Panc1 (cell line): ENCODE measurements around the gene IL13RA2. TPM values are rescaled to one million over a fixed set of nuclear protein-coding genes. Genes with fewer than 3 reads are reported as not detected.

ENCODE experiments used
- ATAC-seq: fragments of 200-7000 bp; cut with Tn5 transposase; 2 replicates; pipeline ENCODE4 v1.9.1; 2020; ENCODE audit warnings: mild to moderate bottlenecking, moderate library complexity
- BruUV-seq: library from RNA; stranded (reverse); fragments of 400-500 nt; replicated peaks from 2 replicates; lab custom pipeline; 2021; lab: Mats Ljungman, UMichigan
- CTCF ChIA-PET: fragments of 300-600 bp; sonication (Branson Sonifier 250); formaldehyde crosslinking; loops from one replicate; lab custom pipeline; 2022; ENCODE audit warnings: antibody characterized with exemption; lab: Charles Lee
- POLR2A ChIA-PET: fragments of 300-600 bp; sonication (Branson Sonifier 250); formaldehyde crosslinking; loops from one replicate; lab custom pipeline; 2022; ENCODE audit warnings: antibody characterized with exemption; lab: Charles Lee
- DNase-seq: peaks from one replicate; pipeline ENCODE4 v3.0.0-alpha.2; 2010; ENCODE audit warnings: low read depth, low spot score
- H3K27ac ChIP-seq: 2 replicates; pipeline ENCODE4 v1.5.1; 2011; ENCODE audit warnings: mild to moderate bottlenecking, low read length, inconsistent platforms
- H3K27me3 ChIP-seq: fragments of 200-500 bp; sonication (Bioruptor generic); 2 replicates; pipeline ENCODE4 v1.6.0; 2014; ENCODE audit warnings: low read length, inconsistent platforms; ENCODE audit not compliant: control insufficient read depth, insufficient read depth
- H3K36me3 ChIP-seq: fragments of 200-500 bp; sonication (Bioruptor generic); 2 replicates; pipeline ENCODE4 v1.5.1; 2014; ENCODE audit warnings: inconsistent platforms, mild to moderate bottlenecking, low read length, moderate library complexity; ENCODE audit not compliant: control insufficient read depth, insufficient read depth
- H3K4me1 ChIP-seq: 2 replicates; pipeline ENCODE4 v1.5.1; 2011; ENCODE audit warnings: inconsistent platforms, mild to moderate bottlenecking, low read length, moderate library complexity; ENCODE audit not compliant: control insufficient read depth, insufficient read depth
- H3K4me3 ChIP-seq, 2 experiments: 2 replicates each; pipeline ENCODE4 v1.5.1; 2011 to 2012; ENCODE audit warnings: low read depth in 2 of 2, low read length in 2 of 2, mild to moderate bottlenecking in 2 of 2, inconsistent platforms in 1 of 2, moderate library complexity in 1 of 2
- H3K9me3 ChIP-seq: fragments of 200-500 bp; sonication (Bioruptor generic); 2 replicates; pipeline ENCODE4 v1.5.1; 2014; ENCODE audit warnings: low read depth, mild to moderate bottlenecking, inconsistent platforms, low read length, moderate library complexity; ENCODE audit not compliant: control insufficient read depth, insufficient read depth
- POLR2AphosphoS5 ChIP-seq: IDR thresholded peaks from 2 replicates; pipeline ENCODE4 v1.6.1; 2012; ENCODE audit warnings: mild to moderate bottlenecking, low read depth, low read length, moderate library complexity
- SIN3A ChIP-seq: IDR thresholded peaks from 2 replicates; pipeline ENCODE4 v1.6.1; 2012; ENCODE audit warnings: low read depth, mild to moderate bottlenecking, low read length, moderate library complexity, borderline replicate concordance; ENCODE audit not compliant: insufficient read depth
- TCF7L2 ChIP-seq: IDR thresholded peaks from 2 replicates; pipeline ENCODE4 v1.6.1; 2011; ENCODE audit warnings: mild to moderate bottlenecking, low read depth, low read length, inconsistent platforms
- in situ Hi-C: cut with HindIII; loops from 2 replicates; pipeline ENCODE4 v1.10.0; 2016; ENCODE audit warnings: low sequenced_read_pairs, low pct_unique_long_range_greater_than_20kb
- intact Hi-C: fragments of 100-400 bp; cut with micrococcal nuclease; formaldehyde crosslinking; loops from one replicate; pipeline ENCODE4 v1.10.0; 2022; ENCODE audit not compliant: unreplicated experiment
- total RNA-seq: library from RNA; stranded (reverse); gene quantifications from one replicate; pipeline ENCODE4 v1.2.1, GENCODE V29; 2021; ENCODE audit not compliant: unreplicated experiment
- TF ChIP-seq, protein P1 (sequence below), 2 experiments: IDR thresholded peaks; 2 replicates each; pipeline ENCODE4 v1.6.1; 2011 to 2012; ENCODE audit warnings: low read depth in 2 of 2, control low read depth in 1 of 2, low read length in 1 of 2, mild to moderate bottlenecking in 1 of 2, moderate library complexity in 1 of 2; ENCODE audit not compliant: insufficient read depth in 1 of 2
- TF ChIP-seq, protein P2 (sequence below): fragments of 450-650 bp; IDR thresholded peaks from 2 replicates; pipeline ENCODE4 v1.5.1; 2017; ENCODE audit warnings: mild to moderate bottlenecking

Gene IL13RA2
- total RNA-seq, 1 experiment from 2014 or later = not detected

DNA sequence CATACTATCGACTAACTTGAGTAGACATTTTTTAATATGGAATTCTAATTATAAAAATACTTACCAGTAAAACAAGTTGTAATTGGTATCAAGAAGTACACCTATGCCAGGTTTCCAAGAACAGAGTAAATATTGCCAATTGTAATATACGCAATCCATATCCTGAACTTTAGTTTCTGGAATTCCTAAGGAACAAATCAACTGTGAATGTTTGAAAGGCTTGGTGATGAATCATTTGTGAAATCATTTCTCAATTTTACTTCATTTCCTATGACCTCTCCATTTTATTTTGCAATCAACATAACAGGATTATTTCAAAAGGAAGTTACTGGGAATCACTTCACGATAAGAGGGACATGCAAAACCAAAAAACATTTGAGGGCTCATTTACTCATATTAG, 3.7 kb downstream of the IL13RA2 start:
- H3K27ac ChIP-seq = no peak overlapping the region
- H3K9me3 ChIP-seq = no peaks in the 10 kb centered on the region
- intact Hi-C loops = no loop called here
- no peak for ATAC-seq
- H3K4me3 ChIP-seq = no peak overlapping the region
- H3K36me3 ChIP-seq = no peaks in the 10 kb centered on the region
- in situ Hi-C loops = no loop called here
- TF ChIP-seq, protein P1, sequence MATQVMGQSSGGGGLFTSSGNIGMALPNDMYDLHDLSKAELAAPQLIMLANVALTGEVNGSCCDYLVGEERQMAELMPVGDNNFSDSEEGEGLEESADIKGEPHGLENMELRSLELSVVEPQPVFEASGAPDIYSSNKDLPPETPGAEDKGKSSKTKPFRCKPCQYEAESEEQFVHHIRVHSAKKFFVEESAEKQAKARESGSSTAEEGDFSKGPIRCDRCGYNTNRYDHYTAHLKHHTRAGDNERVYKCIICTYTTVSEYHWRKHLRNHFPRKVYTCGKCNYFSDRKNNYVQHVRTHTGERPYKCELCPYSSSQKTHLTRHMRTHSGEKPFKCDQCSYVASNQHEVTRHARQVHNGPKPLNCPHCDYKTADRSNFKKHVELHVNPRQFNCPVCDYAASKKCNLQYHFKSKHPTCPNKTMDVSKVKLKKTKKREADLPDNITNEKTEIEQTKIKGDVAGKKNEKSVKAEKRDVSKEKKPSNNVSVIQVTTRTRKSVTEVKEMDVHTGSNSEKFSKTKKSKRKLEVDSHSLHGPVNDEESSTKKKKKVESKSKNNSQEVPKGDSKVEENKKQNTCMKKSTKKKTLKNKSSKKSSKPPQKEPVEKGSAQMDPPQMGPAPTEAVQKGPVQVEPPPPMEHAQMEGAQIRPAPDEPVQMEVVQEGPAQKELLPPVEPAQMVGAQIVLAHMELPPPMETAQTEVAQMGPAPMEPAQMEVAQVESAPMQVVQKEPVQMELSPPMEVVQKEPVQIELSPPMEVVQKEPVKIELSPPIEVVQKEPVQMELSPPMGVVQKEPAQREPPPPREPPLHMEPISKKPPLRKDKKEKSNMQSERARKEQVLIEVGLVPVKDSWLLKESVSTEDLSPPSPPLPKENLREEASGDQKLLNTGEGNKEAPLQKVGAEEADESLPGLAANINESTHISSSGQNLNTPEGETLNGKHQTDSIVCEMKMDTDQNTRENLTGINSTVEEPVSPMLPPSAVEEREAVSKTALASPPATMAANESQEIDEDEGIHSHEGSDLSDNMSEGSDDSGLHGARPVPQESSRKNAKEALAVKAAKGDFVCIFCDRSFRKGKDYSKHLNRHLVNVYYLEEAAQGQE (IDR thresholded peaks at IDR 0.05; ENCODE audit: insufficient read depth in 1 of 2, low read depth in 2 of 2, low read length in 1 of 2) = no peak
- TF ChIP-seq SIN3A (no peak), POLR2AphosphoS5 (no peak), TCF7L2 (no peak)
- TF ChIP-seq, protein P2, sequence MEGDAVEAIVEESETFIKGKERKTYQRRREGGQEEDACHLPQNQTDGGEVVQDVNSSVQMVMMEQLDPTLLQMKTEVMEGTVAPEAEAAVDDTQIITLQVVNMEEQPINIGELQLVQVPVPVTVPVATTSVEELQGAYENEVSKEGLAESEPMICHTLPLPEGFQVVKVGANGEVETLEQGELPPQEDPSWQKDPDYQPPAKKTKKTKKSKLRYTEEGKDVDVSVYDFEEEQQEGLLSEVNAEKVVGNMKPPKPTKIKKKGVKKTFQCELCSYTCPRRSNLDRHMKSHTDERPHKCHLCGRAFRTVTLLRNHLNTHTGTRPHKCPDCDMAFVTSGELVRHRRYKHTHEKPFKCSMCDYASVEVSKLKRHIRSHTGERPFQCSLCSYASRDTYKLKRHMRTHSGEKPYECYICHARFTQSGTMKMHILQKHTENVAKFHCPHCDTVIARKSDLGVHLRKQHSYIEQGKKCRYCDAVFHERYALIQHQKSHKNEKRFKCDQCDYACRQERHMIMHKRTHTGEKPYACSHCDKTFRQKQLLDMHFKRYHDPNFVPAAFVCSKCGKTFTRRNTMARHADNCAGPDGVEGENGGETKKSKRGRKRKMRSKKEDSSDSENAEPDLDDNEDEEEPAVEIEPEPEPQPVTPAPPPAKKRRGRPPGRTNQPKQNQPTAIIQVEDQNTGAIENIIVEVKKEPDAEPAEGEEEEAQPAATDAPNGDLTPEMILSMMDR = no peak
- DNase-seq = no peak
- CTCF ChIA-PET = no interaction called here
- POLR2A ChIA-PET = no interaction called here
- BruUV-seq = no TSS peak
- H3K4me1 ChIP-seq = no peaks in the 10 kb centered on the region
- no peaks in the 10 kb centered on the region for H3K27me3 ChIP-seq

DNA sequence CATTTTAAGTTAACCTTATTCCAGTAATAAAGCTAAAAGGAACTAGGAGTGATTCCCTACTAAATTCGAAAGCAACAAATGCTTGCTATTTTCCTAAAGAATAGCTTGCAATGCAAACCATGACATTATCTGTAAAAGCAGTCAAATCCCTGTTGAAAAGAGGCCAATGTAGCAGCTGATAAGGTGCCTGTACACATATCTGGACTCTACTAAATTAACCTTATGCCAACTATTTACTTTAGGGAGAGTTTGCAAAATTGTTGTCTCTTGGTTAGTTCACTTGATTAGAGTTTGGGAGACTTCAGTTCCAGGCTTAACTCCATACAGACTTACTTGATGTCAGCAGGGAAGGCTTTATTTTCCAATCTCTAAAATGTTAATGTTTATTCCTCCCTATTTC, 6.0 kb downstream of the IL13RA2 start:
- no TSS peak for BruUV-seq
- ATAC-seq = no peak
- in situ Hi-C loops = no loop called here
- no peak for TF ChIP-seq TCF7L2
- no peak for TF ChIP-seq POLR2AphosphoS5
- TF ChIP-seq, protein P2 = no peak
- H3K27me3 ChIP-seq = no peaks in the 10 kb centered on the region
- no peaks in the 10 kb centered on the region for H3K36me3 ChIP-seq
- ChIA-PET CTCF (no interaction called here), POLR2A (no interaction called here)
- no peak overlapping the region for H3K4me3 ChIP-seq
- DNase-seq = no peak
- no peaks in the 10 kb centered on the region for H3K4me1 ChIP-seq
- intact Hi-C loops = no loop called here
- no peak overlapping the region for H3K27ac ChIP-seq
- H3K9me3 ChIP-seq = no peaks in the 10 kb centered on the region
